Ovary (tissue), 1 donor: Measurements from ENCODE around the gene NCBP2.

ENCODE experiments used
- EP300 ChIP-seq: sonication (generic); formaldehyde crosslinking; IDR thresholded peaks from one replicate; pipeline ENCODE4 v1.6.1; 2017; ENCODE audit warnings: antibody characterized with exemption
- POLR2A ChIP-seq: fragments of 450-650 bp; IDR thresholded peaks from one replicate; pipeline ENCODE4 v1.6.1; 2017; ENCODE audit warnings: antibody characterized with exemption, mild to moderate bottlenecking, moderate library complexity

DNA sequence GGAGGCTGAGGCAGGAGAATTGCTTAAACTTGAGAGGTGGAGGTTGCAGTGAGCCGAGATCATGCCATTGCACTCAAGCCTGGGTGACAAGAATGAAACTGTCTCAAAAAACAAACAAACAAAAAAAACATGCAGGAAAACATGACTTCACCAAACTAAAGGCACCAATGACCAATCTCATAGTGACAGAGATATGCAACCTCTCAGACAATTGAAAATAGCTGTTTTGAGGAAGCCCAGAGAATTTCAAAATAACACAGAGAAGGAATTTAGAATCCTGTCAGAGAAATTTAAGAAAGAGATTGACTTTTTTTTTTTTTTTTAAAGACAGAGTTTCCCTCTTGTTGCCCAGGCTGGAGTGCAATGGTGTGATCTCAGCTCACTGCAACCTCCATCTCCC lies 26.1 kb downstream of the NCBP2 start:
- TF ChIP-seq POLR2A (no peak), EP300 (no peak)
